Hepatocyte (in vitro differentiated cells): ENCODE measurements around the gene VAC14.

Experiments
- CTCF ChIP-seq: fragments of 200-600 bp; sonication (generic); IDR thresholded peaks from 2 replicates; pipeline ENCODE4 v1.5.1; 2016; ENCODE audit warnings: antibody characterized with exemption, mild to moderate bottlenecking; ENCODE audit not compliant: poor library complexity
- EZH2 ChIP-seq: fragments of 200-600 bp; sonication (generic); IDR thresholded peaks from 2 replicates; pipeline ENCODE4 v1.6.1; 2016; ENCODE audit warnings: antibody characterized with exemption, mild to moderate bottlenecking, borderline replicate concordance
- EZH2phosphoT487 ChIP-seq: fragments of 200-600 bp; sonication (generic); IDR thresholded peaks from one replicate; pipeline ENCODE4 v1.6.1; 2018; ENCODE audit warnings: antibody characterized with exemption, mild to moderate bottlenecking, low read depth, moderate library complexity; ENCODE audit not compliant: unreplicated experiment, severe bottlenecking

GRCh38 chr16:70735141-70735979 lies 65.6 kb downstream of the VAC14 start:
- no peak for TF ChIP-seq EZH2
- no peak for TF ChIP-seq CTCF
- TF ChIP-seq EZH2phosphoT487: no peak
